22Rv1 (cell line): ENCODE data around the gene ALMS1.

Source experiments
- ZFX ChIP-seq: fragments of 450-650 bp; IDR thresholded peaks from 2 replicates; pipeline ENCODE4 v1.6.1; 2017; ENCODE audit warnings: antibody characterized with exemption, borderline replicate concordance
- TF ChIP-seq, protein P1 (sequence below): fragments of 450-650 bp; IDR thresholded peaks from 2 replicates; pipeline ENCODE4 v1.5.1; 2017; ENCODE audit warnings: mild to moderate bottlenecking

DNA sequence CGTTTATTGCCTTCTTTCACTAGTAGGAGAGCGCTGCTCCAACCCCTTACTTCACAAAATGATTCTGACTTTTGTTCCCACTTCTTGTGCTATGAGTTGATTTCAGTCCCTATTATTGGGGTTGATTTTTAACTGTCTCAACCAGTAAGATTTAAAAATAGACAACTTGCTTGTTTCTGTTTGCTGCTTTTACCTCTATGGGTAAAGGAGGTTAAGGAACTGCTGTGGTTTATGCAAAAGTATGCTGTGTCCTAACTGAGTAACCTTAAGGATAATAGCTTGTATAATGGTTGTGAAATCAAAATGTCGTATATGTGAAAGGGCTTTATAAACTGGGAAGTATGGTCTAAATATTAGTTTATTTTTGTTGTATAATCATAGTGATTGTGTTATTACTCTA lies 22.6 kb downstream of the ALMS1 start:
- TF ChIP-seq, protein P1, sequence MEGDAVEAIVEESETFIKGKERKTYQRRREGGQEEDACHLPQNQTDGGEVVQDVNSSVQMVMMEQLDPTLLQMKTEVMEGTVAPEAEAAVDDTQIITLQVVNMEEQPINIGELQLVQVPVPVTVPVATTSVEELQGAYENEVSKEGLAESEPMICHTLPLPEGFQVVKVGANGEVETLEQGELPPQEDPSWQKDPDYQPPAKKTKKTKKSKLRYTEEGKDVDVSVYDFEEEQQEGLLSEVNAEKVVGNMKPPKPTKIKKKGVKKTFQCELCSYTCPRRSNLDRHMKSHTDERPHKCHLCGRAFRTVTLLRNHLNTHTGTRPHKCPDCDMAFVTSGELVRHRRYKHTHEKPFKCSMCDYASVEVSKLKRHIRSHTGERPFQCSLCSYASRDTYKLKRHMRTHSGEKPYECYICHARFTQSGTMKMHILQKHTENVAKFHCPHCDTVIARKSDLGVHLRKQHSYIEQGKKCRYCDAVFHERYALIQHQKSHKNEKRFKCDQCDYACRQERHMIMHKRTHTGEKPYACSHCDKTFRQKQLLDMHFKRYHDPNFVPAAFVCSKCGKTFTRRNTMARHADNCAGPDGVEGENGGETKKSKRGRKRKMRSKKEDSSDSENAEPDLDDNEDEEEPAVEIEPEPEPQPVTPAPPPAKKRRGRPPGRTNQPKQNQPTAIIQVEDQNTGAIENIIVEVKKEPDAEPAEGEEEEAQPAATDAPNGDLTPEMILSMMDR: no peak
- no peak for TF ChIP-seq ZFX
